Measurements from ENCODE around the gene ARHGEF38.
"Not testable (repeated sequence)": the region's sequence is repeated elsewhere in the genome, so short reads cannot be mapped to it uniquely, and the experiment has no call there.

The ARHGEF38 gene

GRCh38 chr4:105645440-105645839, 93.0 kb downstream of the ARHGEF38 start:
- in situ Hi-C loops (cut with MboI; ENCODE audit: low sequenced_read_pairs), result no loop called here

GRCh38 chr4:105650190-105650589, 97.8 kb downstream of the ARHGEF38 start:
- in situ Hi-C loops (cut with MboI; ENCODE audit: low sequenced_read_pairs), result no loop called here

GRCh38 chr4:105651884-105652283, 99.5 kb downstream of the ARHGEF38 start:
- in situ Hi-C loops (cut with MboI; ENCODE audit: low sequenced_read_pairs), result no loop called here

- in situ Hi-C loops (cut with MboI; ENCODE audit: low sequenced_read_pairs), result no loop called here
Measured at GRCh38 chr4:105652286-105652888, 100.0 kb downstream of the ARHGEF38 start.

GRCh38 chr4:105657117-105657765, 104.8 kb downstream of the ARHGEF38 start:
- in situ Hi-C loops (cut with MboI; ENCODE audit: low sequenced_read_pairs), result no loop called here

- in situ Hi-C loops (cut with MboI; ENCODE audit: low sequenced_read_pairs), result no loop called here
Measured at GRCh38 chr4:105659190-105659589, 106.8 kb downstream of the ARHGEF38 start.

GRCh38 chr4:105661028-105661427, 108.6 kb downstream of the ARHGEF38 start:
- in situ Hi-C loops (cut with MboI; ENCODE audit: low sequenced_read_pairs), result no loop called here

GRCh38 chr4:105662935-105663675, 110.7 kb downstream of the ARHGEF38 start:
- in situ Hi-C loops (cut with MboI; ENCODE audit: low sequenced_read_pairs), result no loop called here

GRCh38 chr4:105666693-105667092, 114.3 kb downstream of the ARHGEF38 start:
- in situ Hi-C loops (cut with MboI; ENCODE audit: low sequenced_read_pairs), result no loop called here

- in situ Hi-C loops (cut with MboI; ENCODE audit: low sequenced_read_pairs), result no loop called here
Measured at GRCh38 chr4:105670684-105671083, 118.3 kb downstream of the ARHGEF38 start.

GRCh38 chr4:105671301-105671700, 118.9 kb downstream of the ARHGEF38 start:
- in situ Hi-C loops (cut with MboI; ENCODE audit: low sequenced_read_pairs), result no loop called here

- in situ Hi-C loops (cut with MboI; ENCODE audit: low sequenced_read_pairs), result no loop called here
Measured at GRCh38 chr4:105674011-105674410, 121.6 kb downstream of the ARHGEF38 start.

- in situ Hi-C loops (cut with MboI; ENCODE audit: low sequenced_read_pairs), result no loop called here
Measured at GRCh38 chr4:105677709-105678108, 125.3 kb downstream of the ARHGEF38 start.

- in situ Hi-C loops (cut with MboI; ENCODE audit: low sequenced_read_pairs), result no loop called here
Measured at GRCh38 chr4:105679186-105679585, 126.8 kb downstream of the ARHGEF38 start.

- in situ Hi-C loops (cut with MboI; ENCODE audit: low sequenced_read_pairs), result no loop called here
Measured at GRCh38 chr4:105683038-105683437, 130.6 kb downstream of the ARHGEF38 start.

GRCh38 chr4:105686571-105686970, 134.2 kb downstream of the ARHGEF38 start:
- in situ Hi-C loops (cut with MboI; ENCODE audit: low sequenced_read_pairs), result no loop called here

- in situ Hi-C loops (cut with MboI; ENCODE audit: low sequenced_read_pairs), result not testable (repeated sequence)
Measured at GRCh38 chr4:105694812-105695211, 142.4 kb downstream of the ARHGEF38 start.

GRCh38 chr4:105695832-105696231, 143.4 kb downstream of the ARHGEF38 start:
- in situ Hi-C loops (cut with MboI; ENCODE audit: low sequenced_read_pairs), result not testable (repeated sequence)

- in situ Hi-C loops (cut with MboI; ENCODE audit: low sequenced_read_pairs), result no loop called here
Measured at GRCh38 chr4:105698607-105699006, 146.2 kb downstream of the ARHGEF38 start.

- in situ Hi-C loops (cut with MboI; ENCODE audit: low sequenced_read_pairs), result no loop called here
Measured at GRCh38 chr4:105707782-105708180, 155.4 kb downstream of the ARHGEF38 start.

- in situ Hi-C loops (cut with MboI; ENCODE audit: low sequenced_read_pairs), result no loop called here
Measured at GRCh38 chr4:105708181-105709080, 156.0 kb downstream of the ARHGEF38 start, which contains the start of the genes GSTCD and INTS12. Gene GSTCD, plus strand, starts transcription at chr4:105708784. Its CDS starts 8,830 bp downstream, at chr4:105717614. Gene INTS12, minus strand, starts transcription at chr4:105708689. Its CDS starts 8,684 bp downstream, at chr4:105700005.

Measured in HL-60/S4 treated with retinoic acid at 250 ng/mL for 4 days and 3 days (cell line).